Bone marrow (tissue), 2 donors: ENCODE results near the gene MGST3.
"Not testable (repeated sequence)": the region's sequence is repeated elsewhere in the genome, so short reads cannot be mapped to it uniquely, and the experiment has no call there.

ENCODE experiments used
- DNase-seq, 2 donors: peaks; one replicate each; lab custom pipeline; 2025; lab: John Stamatoyannopoulos, UW

The MGST3 gene

DNA sequence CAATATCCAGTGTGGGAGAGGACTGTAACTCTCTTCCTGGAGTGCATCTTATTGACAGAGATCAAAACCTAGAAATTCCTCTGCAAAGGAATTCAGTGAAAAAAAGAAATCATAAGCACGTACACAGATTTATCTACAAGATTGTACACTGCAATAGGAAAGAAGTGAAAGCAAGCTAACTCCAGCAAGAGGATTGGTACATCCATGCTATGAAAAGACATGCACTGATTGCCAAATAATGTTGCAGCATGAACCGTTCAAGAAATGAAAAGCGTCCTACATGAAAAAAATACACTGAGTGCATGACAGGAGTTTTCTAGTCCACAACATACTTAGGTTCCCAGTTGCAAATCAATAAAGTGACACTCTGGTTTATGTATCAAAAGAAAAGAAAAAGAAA is 1.9 kb upstream of the MGST3 start:
- DNase-seq, result no peak

DNA sequence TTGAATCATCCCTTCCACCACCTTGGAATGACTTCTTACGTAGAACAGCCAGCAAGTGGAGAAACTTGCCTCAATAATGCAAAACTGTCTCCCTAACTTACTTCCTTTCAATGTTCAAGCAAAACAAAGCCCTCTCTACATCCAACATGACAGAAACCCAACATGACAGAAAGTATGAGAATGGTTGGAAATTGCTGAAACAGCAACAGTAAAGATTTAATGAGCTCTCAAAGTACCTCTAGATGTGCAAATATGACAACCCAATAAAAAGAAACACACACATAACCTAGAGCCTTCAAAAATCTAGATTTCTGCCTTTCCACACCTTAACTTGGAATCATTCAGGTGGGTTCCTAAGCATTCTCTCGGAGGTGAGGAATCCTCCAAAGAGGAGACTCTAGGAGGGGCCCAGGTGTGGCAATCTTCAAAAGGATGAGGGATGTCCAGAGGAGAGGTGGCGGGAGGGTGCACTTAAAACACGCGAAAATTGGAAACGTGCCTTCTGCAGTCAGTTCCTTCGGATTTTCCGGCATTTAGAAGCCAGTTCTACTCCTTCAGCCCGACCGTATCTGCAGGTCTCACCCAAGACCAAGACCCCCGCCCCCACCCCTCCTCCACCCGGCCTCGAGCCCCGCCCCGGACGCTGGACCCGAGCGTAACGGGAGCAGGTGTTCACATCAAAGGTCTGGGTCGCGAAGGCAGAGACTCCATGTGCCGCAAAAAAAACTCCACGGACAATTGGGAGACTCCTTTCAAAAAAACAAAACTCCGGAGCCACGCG is 996 bp upstream of the MGST3 start:
- DNase-seq, result no peak

DNA sequence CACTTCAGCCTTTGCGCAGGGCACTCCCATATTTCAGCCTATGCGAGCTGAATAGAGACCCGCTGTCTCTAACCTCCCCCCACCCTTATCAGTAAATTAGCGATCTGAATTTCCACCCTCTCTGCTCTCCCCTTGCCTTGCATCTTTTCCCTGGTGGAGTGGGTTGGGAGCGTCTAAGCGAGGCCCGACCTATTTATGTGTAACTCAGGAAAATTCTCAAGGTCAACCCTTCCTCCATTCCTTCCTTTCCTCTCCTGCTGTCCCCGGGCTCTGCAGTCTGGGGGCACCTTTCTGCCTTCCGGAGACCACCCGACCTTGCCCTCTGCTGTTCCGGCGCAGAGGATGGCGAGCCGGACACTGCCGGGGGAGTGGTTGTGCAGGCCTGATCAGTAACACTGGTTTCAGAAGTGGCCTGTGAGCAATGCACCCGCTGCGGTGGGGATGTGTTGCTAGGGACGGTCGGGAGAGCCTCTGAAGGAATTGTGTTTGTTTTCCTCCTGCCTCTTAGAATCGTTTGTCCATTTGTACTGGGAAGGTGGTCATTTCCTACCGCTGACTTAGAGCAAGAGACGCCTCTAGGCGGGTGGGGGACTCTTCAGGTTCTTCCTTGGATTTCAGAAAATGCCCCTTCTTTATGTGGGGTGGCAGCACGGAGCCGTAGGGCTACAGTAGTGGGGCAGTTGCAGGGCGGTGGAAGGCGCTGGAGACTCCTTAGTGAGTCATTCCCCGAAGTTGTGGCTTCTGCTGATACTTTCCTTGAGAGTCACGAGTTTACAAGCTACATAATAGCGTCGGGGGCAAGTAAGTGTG is 513 bp downstream of the MGST3 start:
- DNase-seq, result peak; percentile 77 to 81

DNA sequence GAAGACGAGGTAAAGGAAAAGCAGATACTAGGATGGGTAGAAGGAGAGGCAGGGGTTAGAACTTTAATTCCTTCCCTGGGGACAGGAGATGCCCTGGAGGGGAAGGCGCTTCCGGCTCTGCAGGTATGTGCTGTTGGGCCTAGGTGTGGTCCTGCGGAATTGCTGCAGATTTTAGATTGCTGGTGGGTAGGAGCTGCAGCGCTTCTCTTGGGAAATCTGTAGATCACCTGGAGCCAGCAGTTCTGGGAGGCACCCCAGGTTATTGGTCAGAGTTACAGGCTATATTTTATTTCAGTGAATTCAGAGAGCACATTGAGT is 1.1 kb downstream of the MGST3 start:
- no peak for DNase-seq

DNA sequence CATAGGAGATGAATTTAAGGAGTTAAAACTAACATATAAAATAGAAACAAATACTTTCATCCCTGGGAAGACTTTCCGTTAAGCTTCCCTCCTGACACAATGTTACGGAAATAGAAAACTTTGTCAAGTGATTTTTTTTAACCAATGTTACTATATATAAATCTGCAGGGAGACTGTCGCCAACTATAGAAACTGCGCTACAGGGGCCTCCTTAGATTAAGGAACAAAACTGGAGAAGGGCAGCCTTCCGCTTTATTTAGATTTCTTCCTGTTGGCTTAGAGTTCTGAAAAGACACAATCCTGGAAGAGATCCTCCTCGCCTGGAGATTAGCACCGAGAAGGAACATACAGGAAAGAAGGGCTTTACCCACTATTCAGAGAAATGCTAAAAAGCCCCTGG is 1.5 kb downstream of the MGST3 start:
- no peak for DNase-seq

DNA sequence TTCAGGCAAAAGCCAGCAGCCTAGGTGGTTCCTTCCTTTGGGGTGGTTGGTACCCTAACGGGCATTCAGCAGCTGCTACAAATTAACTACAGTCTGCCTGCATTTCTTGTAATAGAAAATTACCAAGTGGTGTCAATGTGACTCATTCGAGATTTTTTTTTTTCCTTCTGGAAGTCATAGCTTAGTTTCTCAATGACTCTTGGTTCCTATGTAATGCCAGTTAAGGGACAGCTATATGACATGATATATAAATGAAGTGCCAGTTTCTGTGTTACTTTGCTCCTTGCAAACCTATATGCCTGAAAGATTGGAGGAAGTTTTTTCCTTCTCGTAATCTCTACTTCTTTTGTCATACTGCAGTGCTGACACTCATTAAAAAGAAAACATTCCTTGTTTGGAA is 2.6 kb downstream of the MGST3 start:
- DNase-seq, result no peak

DNA sequence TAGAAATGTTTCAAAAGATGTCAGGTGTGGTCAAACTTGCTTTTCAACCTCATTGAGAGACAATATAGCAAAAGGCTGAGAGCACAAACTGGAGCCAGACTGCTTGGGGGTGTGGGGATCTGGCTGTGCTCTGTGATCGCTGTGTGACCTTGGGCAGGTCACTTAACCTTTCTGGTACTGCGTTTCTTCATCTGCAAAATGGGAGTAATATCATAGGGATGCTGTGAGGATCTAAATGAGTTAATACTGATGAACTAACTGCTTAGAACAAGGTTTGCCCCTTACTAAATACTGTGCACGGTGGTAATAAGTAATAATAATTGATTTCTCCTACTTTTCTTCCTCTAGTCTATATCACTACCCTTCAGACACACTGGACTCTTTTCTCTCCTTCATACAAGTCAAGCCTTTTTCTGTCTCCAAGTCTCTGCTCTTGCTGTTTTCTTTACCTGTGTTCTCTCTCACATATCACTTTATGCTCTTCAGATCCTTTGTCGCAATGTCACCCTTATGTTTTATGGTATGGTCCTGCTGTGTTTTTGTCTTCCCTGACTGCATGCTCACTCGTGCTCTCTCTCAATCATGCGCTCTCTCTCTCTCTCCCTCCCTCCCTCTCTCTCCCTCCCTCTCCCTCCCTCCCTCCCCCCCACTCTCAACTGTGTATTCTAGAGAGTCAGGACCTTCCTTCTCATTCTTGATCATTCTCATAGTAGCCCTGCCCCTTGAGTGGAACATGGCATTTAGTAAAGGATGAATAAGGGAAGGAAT is 3.3 kb downstream of the MGST3 start:
- DNase-seq, result no peak

DNA sequence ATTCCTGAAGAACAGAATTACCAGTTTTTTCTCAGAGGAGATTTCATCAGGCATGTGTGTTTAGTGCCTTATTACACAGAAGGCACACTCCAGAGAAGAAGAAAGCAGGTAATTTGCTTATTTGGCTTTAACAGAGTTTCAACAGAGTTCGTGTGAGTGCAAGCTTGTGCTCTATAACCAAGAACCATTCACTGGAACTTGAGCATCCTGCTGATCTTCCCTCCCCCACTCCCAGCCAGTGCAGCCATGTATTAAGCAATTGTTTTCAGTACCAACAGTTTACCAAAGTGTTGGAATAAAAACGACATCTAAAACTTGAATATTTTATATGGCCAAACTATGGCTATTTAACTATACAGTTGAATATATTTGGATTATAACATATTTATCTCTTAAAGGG is 4.3 kb downstream of the MGST3 start:
- no peak for DNase-seq

DNA sequence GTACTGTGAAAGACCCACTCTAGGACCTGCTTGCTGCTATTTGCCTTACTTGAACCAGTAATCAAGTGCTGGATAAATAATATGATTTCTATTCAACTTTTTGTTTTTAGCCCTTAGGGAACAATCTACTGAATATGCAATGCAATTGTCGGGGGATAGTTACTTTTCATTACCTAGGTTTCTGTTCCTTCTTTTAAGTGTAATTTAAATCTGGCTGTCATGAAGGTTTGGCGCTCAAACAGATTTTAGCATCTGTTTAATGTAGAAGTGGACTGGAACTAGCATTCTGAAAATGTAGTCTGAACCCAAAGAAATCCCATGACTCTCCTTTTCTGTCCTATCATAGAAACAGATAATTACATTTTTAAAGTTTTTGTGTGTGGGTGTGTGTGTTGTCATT is 4.8 kb downstream of the MGST3 start:
- no peak for DNase-seq

DNA sequence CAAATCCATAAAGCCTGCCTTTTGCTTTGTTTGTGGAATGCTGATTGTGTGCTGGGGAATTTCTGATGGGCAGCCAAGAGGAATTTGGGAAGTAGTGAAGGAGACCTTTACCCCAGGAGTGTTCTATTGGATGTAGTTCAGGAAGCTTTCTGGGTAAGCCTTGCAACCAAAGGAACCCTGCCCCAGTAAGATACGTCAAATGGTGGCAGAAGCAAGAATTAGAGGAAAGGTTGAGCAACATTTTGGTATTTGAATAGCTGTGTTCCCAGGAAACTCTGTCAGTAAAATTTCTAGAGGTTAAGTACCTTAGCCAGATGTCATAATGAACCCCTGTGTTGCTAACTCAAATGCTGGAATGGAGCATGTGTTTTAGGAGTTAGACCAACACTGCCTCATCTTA is 6.4 kb downstream of the MGST3 start:
- no peak for DNase-seq

DNA sequence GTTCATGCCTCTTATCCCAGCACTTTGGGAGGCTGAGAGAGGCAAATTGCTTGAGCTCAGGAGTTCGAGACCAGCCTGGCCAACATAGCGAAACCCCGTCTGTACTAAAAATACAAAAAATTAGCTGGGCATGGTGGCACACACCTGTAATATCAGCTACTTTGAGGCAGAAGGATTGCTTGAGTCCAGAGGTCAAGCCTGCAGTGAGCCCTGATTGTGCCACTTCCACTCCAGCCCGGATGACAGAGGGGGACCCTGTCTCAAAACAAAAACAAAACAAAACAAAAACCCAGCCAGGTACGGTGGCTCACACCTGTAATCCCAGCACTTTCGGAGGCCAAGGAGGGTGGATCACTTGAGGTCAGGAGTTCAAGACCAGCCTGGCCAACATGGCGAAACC is 7.2 kb downstream of the MGST3 start:
- DNase-seq, result not testable (repeated sequence)

DNA sequence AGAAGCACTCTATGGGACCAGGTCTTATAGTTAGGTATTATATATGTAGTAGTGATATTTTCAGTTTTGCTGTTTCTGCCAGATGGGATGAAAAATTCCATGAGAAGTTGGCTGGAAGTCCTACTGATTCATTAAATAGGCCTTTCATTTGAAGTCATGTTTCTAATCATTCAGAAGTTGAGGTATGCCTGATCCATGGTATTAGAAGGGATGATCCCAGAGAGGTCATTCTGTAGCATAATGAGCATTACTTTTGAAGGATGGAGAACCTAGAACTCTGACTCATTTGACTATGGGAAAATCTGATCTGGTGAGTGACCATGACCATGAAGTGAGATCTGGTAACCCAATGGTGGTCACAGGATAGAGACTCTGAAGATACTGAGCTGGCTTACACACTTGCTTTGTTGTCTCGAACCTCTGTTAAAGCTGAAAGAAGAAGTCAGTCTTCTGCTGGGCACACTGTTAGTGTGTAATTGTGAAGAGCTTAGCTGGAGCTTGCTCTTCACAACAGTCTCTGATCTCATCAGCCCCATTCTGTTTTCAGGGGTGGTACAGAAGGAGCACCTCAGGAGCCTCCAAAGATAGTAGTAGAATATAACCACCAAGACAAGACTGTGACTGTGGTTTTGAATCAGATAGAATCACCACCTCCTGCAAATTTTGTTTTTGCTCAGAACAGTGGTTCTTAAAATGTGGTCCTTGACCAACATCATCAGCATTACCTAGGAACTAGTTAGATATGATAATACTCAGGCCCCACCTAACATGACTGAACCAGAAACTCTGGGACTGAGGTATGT is 9.0 kb downstream of the MGST3 start:
- no peak for DNase-seq

DNA sequence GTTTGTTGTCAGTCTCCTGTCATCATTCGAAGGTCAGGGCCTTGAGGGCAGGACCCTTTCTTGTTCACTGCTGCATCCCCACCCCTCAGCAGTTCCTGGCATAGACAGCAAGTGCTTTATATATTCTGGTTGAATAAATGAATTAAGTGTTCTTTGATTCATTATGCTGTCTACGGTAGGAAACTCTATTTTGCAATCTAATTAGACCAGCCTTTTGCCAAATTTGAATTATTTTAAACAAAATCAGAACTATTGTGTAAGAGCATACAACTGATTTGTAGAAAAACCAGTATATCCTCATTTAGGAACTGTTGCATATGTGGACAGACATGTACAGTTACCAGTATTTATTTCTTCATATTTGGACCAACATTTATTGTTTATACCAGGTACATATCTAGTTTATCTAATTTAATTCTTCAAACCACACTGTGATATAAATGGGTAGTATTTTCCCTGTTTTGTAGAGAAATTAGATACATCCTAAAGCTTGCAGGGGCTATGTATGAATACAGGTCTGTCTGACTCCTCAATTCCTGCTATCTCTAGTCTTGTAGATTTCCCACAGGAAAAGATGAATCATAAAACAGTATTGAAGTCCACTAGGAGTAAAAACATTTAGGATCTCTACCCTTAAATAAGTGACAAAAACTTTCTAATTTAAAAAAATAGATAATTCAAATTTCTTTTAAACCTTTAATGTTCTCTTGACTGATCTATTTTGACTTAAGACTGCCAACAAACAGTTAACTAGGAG is 10.4 kb downstream of the MGST3 start:
- no peak for DNase-seq

DNA sequence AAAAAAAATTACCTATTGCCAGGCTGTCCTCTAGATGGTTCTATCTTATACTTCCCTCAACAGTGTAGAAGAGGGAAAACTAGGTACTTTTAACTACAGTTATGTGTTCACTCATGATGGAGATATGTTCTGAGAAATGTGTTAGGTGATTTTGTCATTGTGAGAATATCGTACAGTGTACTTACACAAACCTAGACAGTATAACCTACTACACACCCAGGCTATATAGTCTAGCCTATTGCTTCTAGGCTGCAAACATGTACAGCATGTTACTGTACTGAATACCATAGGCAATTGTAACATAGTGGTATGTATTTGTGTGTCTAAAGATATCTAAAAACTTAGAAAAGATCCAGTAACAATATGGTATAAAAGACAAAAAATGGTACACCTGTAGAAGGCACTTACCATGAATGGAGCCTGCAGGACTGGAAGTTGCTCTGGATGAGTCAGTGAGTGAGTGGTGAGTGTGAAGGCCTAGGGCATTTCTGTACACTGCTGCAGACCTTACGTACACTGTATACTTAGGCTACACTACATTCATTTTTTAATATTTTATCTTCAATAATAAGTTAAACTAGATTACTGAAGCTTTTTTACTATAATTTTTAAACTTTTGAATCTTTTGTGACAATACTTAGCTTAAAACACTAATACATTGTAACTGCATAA is 13.2 kb downstream of the MGST3 start:
- DNase-seq, result no peak

DNA sequence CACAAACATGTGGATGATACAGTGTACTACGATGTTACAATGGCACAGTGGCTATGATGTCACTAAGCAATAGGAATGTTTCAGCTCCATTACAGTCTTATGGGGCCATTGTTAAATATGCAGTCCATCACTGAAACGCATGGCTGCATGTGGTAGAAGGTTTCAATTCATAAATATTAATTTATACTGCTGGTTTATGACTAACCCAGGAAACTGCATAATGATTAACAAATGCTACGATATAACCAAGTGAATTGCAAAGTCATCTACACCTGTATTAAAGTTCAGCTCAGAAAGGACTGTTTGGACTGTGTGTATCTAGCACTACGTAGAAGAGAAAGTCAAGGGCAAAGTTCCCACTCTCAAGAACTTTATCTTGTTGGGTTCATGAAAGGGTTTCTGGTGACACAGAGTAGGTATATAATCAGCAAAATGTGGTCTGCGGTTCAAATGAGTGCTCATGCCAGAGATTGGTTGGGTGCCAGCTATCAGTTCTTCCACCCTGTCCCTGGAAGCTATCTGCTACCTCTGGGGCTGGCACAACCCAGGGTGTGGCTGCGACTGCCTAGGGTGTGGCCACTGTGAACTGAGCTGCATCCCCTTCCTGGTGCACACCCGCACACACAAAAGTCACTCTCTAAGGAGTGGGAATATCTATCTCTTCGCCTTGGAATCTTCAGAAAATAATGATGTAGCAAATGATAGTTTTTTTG is 14.8 kb downstream of the MGST3 start:
- no peak for DNase-seq

DNA sequence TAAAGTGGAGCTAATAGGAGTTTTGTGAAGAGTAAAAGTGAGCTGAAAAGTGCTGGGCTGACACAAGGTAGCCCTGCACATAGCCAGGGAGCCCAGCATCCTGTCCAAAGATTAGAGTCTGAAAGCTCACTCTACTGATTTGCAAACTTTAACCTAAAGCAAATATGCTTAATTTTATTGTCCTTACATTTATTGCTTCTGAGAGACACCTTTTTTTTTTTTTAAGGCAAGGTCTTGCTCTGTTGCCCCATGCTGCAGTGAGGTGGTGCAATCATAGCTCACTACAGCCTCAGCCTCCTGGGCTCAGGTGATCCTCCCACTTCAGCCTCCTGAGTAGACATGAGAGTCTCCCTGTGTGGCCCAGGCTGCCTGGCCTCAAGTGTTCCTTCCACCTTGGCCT is 16.5 kb downstream of the MGST3 start:
- no peak for DNase-seq

DNA sequence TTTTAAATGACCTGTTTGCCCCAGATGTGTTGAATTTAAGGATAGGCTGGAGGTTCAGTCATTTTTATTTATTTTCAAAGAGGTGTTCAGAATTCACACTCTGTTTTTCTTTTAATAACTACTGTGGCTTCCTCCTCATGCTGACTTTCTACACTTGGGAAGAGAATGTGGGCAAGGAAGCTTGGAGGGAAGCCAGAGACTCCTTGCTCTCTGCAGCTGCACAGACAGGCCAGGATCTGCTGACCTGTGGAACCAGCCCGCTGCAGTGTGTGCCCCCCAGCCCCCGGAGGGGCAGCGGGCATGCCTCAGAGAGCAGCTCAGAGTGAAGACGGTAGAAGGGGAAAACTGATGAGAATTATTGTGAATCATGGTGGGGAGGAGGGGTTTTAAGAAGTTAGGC is 16.9 kb downstream of the MGST3 start:
- no peak for DNase-seq

DNA sequence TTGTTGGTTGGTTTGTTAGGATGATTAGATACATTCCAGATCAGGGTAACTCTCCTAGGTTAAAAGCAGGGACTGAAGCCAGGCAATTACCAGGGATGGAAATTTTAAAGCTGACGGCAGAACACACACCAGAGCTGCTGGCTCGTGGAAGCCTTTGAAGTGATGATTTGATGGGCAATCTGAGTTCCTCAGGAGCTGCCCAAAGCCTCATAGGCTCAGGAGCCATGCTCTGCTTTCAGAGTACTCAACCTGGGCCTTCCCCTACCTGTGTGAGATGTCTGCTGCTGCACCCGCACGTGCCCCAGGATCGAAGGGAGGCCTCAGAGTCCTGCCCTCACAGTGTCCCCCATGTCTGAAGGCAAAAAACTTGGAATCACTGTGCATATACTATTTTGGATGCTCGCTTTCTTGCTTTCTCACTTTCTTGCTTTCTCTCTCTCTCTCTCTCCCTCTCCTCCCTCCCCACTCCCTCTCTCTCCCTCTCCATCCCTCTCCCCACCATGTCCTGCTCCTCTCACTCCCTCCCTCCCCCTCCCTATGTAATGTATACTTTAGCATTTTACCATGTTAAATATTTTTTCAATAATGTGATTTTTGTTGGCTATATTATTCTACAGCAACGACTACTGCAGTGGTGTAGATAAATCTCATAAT is 18.0 kb downstream of the MGST3 start:
- no peak for DNase-seq

DNA sequence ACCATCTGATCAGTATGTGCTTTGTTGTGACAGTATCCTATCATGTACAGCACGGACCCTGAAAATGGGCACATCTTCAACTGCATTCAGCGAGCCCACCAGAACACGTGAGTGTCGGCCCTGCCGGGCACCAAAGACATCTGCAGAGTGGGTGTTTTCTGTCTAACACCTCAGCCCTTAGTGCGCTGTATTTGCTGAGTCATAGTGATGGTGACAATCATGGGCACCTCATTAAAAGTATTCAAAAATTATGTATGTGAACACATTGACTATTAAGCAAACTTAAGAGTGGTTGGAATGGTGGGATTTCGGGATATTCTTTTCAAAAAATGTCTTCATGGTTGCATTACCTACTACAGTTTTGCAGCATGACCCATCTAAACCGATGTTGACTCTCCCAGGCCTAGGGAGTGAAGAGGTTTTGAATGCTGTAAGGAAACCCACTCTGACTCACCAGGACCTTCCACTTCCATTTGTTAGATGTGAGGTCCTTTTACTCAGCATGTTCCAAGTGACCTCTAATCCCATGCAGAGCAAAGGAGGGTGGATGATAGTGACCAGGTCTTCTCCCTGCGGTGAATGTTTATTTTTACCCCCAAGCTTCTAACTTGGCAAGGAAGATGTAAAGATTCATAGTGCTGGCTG is 20.1 kb downstream of the MGST3 start:
- no peak for DNase-seq
